AG08396 (cell line): Measurements from ENCODE around the gene RPL31.
"Not testable (repeated sequence)": the region's sequence is repeated elsewhere in the genome, so short reads cannot be mapped to it uniquely, and the experiment has no call there.

Experiments
- DNase-seq: peaks from one replicate; pipeline ENCODE4 v3.0.0; 2012; ENCODE audit warnings: low spot score, mixed read lengths

RPL31 gene

GRCh38 chr2:101026253-101026701 lies 24.2 kb downstream of the RPL31 start:
- DNase-seq = no peak

- no peak for DNase-seq
Observed at GRCh38 chr2:101026923-101027469, 24.9 kb downstream of the RPL31 start.

- DNase-seq = no peak
Observed at GRCh38 chr2:101027852-101028251, 25.8 kb downstream of the RPL31 start.

GRCh38 chr2:101030866-101031554 lies 28.9 kb downstream of the RPL31 start:
- DNase-seq = no peak

- no peak for DNase-seq
Observed at GRCh38 chr2:101032084-101032776, 30.1 kb downstream of the RPL31 start.

GRCh38 chr2:101036562-101036961 lies 34.5 kb downstream of the RPL31 start:
- peak; percentile 37 for DNase-seq

GRCh38 chr2:101037161-101037755 lies 35.2 kb downstream of the RPL31 start:
- DNase-seq = no peak

- no peak for DNase-seq
Observed at GRCh38 chr2:101038455-101039255, 36.6 kb downstream of the RPL31 start.

- no peak for DNase-seq
Observed at GRCh38 chr2:101040072-101040471, 38.0 kb downstream of the RPL31 start.

- DNase-seq = no peak
Observed at GRCh38 chr2:101040761-101041160, 38.7 kb downstream of the RPL31 start.

- no peak for DNase-seq
Observed at GRCh38 chr2:101041413-101041812, 39.3 kb downstream of the RPL31 start.

- DNase-seq = no peak
Observed at GRCh38 chr2:101045330-101045729, 43.2 kb downstream of the RPL31 start.

GRCh38 chr2:101047075-101047766 lies 45.1 kb downstream of the RPL31 start:
- no peak for DNase-seq

- DNase-seq = no peak
Observed at GRCh38 chr2:101047774-101048173, 45.7 kb downstream of the RPL31 start.

- DNase-seq = no peak
Observed at GRCh38 chr2:101048756-101049155, 46.7 kb downstream of the RPL31 start.

GRCh38 chr2:101050886-101051285 lies 48.8 kb downstream of the RPL31 start:
- not testable (repeated sequence) for DNase-seq

- no peak for DNase-seq
Observed at GRCh38 chr2:101052147-101052546, 50.1 kb downstream of the RPL31 start.

- DNase-seq = no peak
Observed at GRCh38 chr2:101053117-101053516, 51.0 kb downstream of the RPL31 start.
